Thymus (tissue), 14 donors: ENCODE results near the gene MFRP. TPM values are rescaled to one million over a fixed set of nuclear protein-coding genes. Genes with fewer than 3 reads are reported as not detected.
A peak's percentile ranks its signal among the peaks of the same experiment; 100 is the strongest.
"Not testable (repeated sequence)": the region's sequence is repeated elsewhere in the genome, so short reads cannot be mapped to it uniquely, and the experiment has no call there.

Experiments
- DNase-seq, 9 donors: peaks; one replicate each; pipeline ENCODE4 v3.0.0-alpha.2; 2013; ENCODE audit warnings: low spot score in 9 of 9, low read depth in 6 of 9, missing footprints in 1 of 9
- H3K27ac ChIP-seq, 2 donors: one replicate each; pipeline ENCODE4 v1.5.1; 2013; ENCODE audit warnings: control low read depth in 1 of 2, low read depth in 1 of 2, low read length in 1 of 2, mild to moderate bottlenecking in 1 of 2, moderate library complexity in 1 of 2
- H3K27me3 ChIP-seq, 2 donors: one replicate each; pipeline ENCODE4 v1.5.1; 2013; ENCODE audit warnings: low read length in 1 of 2; ENCODE audit not compliant: control insufficient read depth in 2 of 2, insufficient read depth in 1 of 2
- H3K36me3 ChIP-seq, 2 donors: one replicate each; pipeline ENCODE4 v1.5.1; 2013; ENCODE audit warnings: low read length in 1 of 2, mild to moderate bottlenecking in 1 of 2, moderate library complexity in 1 of 2; ENCODE audit not compliant: control insufficient read depth in 2 of 2, insufficient read depth in 2 of 2
- H3K4me1 ChIP-seq, 2 donors: one replicate each; pipeline ENCODE4 v1.5.1; 2013; ENCODE audit warnings: low read length in 2 of 2; ENCODE audit not compliant: control insufficient read depth in 2 of 2, insufficient read depth in 2 of 2
- H3K4me3 ChIP-seq, 2 donors: one replicate each; pipeline ENCODE4 v1.5.1; 2013; ENCODE audit warnings: low read length in 2 of 2, control low read depth in 1 of 2, mild to moderate bottlenecking in 1 of 2
- H3K9me3 ChIP-seq, 2 donors: one replicate each; pipeline ENCODE4 v1.5.1; 2013; ENCODE audit warnings: low read length in 1 of 2, mild to moderate bottlenecking in 1 of 2; ENCODE audit not compliant: control insufficient read depth in 2 of 2, insufficient read depth in 1 of 2
- WGBS: extraction: QIAGEN DNeasy Blood & Tissue Kit; methylation state at CpG from one replicate; pipeline ENCODE4 v1.1.7; 2013; 5-methylcytosine and 5-hydroxymethylcytosine counted together
- long read RNA-seq, 10 donors: transcript quantifications; one replicate each; lab custom pipeline, GENCODE V29; 2026
- polyA plus RNA-seq: library from polyadenylated mRNA; stranded (reverse); fragments of 200-250 nt; gene quantifications from one replicate; pipeline ENCODE4 v1.2.3, GENCODE V29; 2013
- total RNA-seq: library from RNA; stranded (reverse); fragments of 120-200 nt; gene quantifications from one replicate; pipeline ENCODE4 v1.2.4, GENCODE V29; 2013
- donor health status: healthy.

The MFRP gene
- total RNA-seq (not detected), polyA plus RNA-seq (0.05 TPM)
- long read RNA-seq, donor 1 = 0 reads
- long read RNA-seq, donor 2 = 0 reads
- long read RNA-seq, donor 3 = 0 reads
- long read RNA-seq, donor 4 = 0 reads
- long read RNA-seq, donor 5 = 0 reads
- long read RNA-seq, donor 6 = 0 reads
- long read RNA-seq, donor 7 = 0 reads
- long read RNA-seq, donor 8 = 0 reads
- long read RNA-seq, donor 9 = 0 reads
- long read RNA-seq, donor 10 = 0 reads

DNA sequence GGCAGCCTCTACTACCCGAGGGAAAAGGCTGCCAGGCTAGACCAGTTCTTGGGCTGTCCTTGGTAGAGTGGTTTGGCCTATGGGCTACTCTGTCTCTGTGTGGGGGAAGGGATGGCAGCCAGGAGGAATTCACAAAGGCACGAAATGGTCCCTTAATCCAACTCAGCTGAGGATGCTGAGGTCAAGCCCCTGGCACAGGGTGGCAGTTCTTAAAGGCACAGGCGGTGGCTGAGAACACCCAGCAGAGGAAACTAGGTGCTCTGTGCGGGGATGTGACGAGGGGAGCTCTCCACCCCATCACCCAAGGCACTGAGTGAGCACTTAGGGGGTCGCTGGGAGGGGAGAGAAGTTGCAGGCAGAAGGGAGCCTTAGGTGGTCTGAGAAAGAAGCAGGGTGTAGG lies at the start of gene MFRP:
TSS of gene MFRP (minus strand) at position 101 of the 400 bp plus-strand sequence. CDS start 192 bp downstream, outside the sequence.
- Histone ChIP-seq H3K27ac (peak within 1 kb of the TSS in 1 of 2 donors; percentile 11), H3K4me1 (peaks cover 0 to 2% of the 10 kb centered on the region in 2 donors), H3K9me3 (peaks cover 0 to 2% of the 10 kb centered on the region in 2 donors), H3K27me3 (peaks cover 23 to 67% of the 10 kb centered on the region in 2 donors), H3K36me3 (no peaks in the 10 kb centered on the region), H3K4me3 (no peak within 1 kb of the TSS)
- no peak for DNase-seq
- 85% methylated on average over 6 of the region's 6 CpGs for WGBS

DNA sequence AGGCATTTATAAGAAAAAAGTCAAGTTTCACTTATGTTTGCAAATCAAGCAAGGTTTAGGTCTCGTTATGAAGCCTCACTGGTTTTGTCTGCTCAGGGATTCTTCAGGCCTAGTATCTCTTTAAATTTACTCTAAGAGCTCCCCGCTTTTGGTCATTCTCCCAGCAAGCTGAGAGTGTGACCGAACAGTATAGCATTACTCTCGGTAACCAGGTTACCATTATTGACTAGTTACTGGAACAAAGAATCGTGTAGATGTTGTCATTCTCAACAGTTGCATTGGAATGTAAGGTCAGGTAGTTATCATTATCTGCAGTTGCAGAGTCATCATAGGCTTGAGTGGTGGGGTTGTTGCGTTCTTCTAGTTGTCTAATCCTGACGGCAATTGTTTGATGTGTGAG lies 44.8 kb upstream of the MFRP start:
- 95% methylated on average over 7 of the region's 7 CpGs for WGBS
- Histone ChIP-seq H3K4me3 (no peak overlapping the region), H3K27ac (no peak overlapping the region), H3K27me3 (peaks cover 0 to 7% of the 10 kb centered on the region in 2 donors), H3K4me1 (no peaks in the 10 kb centered on the region), H3K9me3 (no peaks in the 10 kb centered on the region), H3K36me3 (no peaks in the 10 kb centered on the region)
- no peak for DNase-seq

GRCh38 chr11:119389611-119390254 lies 43.2 kb upstream of the MFRP start:
- Histone ChIP-seq H3K4me3 (no peak overlapping the region), H3K27me3 (peaks cover 0 to 5% of the 10 kb centered on the region in 2 donors), H3K4me1 (no peaks in the 10 kb centered on the region), H3K36me3 (no peaks in the 10 kb centered on the region), H3K9me3 (no peaks in the 10 kb centered on the region), H3K27ac (no peak overlapping the region)
- WGBS = 85% methylated on average over 5 of the region's 5 CpGs
- DNase-seq = peak in 1 of 9 donors; percentile 21

- 94% methylated on average over 7 of the region's 7 CpGs for WGBS
- Histone ChIP-seq H3K36me3 (no peaks in the 10 kb centered on the region), H3K9me3 (no peaks in the 10 kb centered on the region)
Measured at GRCh38 chr11:119388103-119388502, 41.6 kb upstream of the MFRP start.

DNA sequence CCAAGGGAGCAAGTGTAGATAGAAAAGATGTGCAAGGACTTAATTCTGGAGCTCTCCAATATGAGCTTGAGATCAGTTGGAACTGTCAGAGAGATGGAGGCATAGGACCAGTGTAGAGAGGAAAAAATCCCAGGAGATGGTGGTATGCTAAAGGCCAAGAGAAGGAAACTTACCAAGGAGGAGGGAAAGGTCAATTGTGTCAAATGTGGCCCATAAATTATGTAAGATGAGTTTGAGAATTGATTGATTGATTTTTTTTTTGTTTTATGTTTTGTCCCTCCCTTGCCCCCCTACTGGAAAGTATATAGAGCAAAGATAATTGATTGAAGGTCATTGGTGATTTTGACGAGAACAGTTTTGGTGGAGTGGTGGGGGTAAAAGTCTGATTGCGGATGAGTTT lies 37.8 kb upstream of the MFRP start:
- Histone ChIP-seq H3K4me3 (no peak overlapping the region), H3K27ac (no peak overlapping the region), H3K27me3 (peaks cover 7 to 26% of the 10 kb centered on the region in 2 donors), H3K4me1 (peaks cover 12 to 15% of the 10 kb centered on the region in 2 donors), H3K9me3 (no peaks in the 10 kb centered on the region), H3K36me3 (no peaks in the 10 kb centered on the region)
- WGBS = 92% methylated on average over 2 of the region's 2 CpGs
- no peak for DNase-seq

More at GRCh38 chr11:119388103-119388502, 41.6 kb upstream of the MFRP start:
- DNase-seq = no peak
- Histone ChIP-seq H3K4me1 (no peaks in the 10 kb centered on the region), H3K27ac (no peak overlapping the region), H3K27me3 (peaks cover 0 to 8% of the 10 kb centered on the region in 2 donors), H3K4me3 (no peak overlapping the region)

- not testable (repeated sequence) for H3K9me3 ChIP-seq, H3K27ac ChIP-seq, DNase-seq, H3K4me3 ChIP-seq, H3K36me3 ChIP-seq
- 93% methylated on average over 14 of the region's 14 CpGs for WGBS
- peaks cover 12 to 17% of the 10 kb centered on the region in 2 donors for H3K4me1 ChIP-seq
- H3K27me3 ChIP-seq = peaks cover 7 to 32% of the 10 kb centered on the region in 2 donors
Measured at GRCh38 chr11:119382513-119382912, 36.0 kb upstream of the MFRP start.

DNA sequence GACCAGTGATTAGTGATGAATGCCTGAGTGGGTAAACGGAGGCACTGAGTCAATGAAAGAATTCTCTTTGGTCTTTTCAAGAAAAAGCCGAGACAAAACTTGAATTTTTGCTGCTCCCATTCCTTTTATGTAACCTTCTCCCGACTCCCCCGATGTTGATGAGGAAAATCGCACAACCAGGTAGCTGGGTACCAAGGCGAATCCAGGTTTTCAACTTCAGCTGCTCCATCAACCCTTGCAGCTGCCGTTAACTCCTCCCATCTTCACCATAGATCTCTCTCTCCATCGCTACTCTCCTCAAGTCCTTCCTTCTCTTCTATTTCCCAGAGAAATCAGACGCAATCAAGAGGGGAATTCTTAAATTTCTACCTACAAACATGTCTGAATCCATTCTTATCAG lies 35.6 kb upstream of the MFRP start:
- peaks cover 7 to 32% of the 10 kb centered on the region in 2 donors for H3K27me3 ChIP-seq
- DNase-seq = no peak
- H3K36me3 ChIP-seq = no peaks in the 10 kb centered on the region
- H3K4me1 ChIP-seq = peaks cover 12 to 21% of the 10 kb centered on the region in 2 donors
- peak overlapping the region; percentile 30 to 33 for H3K4me3 ChIP-seq
- WGBS = 12% methylated on average over 9 of the region's 9 CpGs
- H3K27ac ChIP-seq = no peak overlapping the region
- H3K9me3 ChIP-seq = no peaks in the 10 kb centered on the region

DNA sequence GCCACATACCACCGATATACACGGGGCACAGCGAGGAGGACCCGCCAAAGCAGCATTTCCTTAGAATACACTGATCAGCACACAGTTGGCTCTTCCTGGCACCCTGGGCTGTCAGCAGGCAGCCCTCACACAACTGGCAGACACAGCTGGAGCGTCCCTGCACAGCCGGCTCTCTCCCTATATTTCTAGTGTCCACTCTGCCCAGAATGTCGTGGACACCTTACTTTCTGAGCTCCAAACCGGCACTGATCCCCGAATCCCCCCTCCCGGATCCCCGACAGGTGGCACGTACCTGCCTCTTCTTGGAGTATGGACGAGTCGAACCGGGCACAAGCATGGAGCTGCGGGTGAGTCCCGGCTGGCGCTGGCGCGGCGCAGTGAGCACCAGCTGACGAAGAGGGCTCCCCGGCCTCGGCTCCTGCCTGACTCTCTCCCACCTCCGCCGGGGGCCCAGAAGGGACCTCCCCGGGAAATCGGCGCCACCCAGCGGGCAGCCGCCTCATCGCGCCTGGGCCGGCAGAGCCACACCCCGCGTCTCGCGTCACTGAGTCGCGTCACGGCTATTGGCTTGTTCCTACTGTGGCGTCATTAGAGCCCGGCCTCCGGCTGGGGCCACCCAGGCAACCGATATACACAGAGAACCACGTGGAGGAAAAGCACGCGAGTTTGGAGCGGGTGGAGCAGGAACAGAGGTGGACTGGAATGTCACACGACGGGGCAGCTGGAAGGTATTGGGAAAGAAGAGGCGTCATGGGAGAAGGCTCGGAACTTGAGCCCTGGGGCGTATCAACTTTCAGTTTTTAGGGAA lies 34.9 kb upstream of the MFRP start, which contains the start of gene USP2:
TSS of gene USP2 (minus strand) at position 510 of the 808 bp plus-strand sequence. CDS start 8,210 bp downstream, outside the sequence.
- under 1% methylated on average over 54 of the region's 54 CpGs for WGBS
- peak within 1 kb of the TSS; percentile 40 to 51 for H3K4me3 ChIP-seq
- H3K27ac ChIP-seq = no peak within 1 kb of the TSS
- peaks cover 7 to 32% of the 10 kb centered on the region in 2 donors for H3K27me3 ChIP-seq
- H3K36me3 ChIP-seq = no peaks in the 10 kb centered on the region
- peak; percentile 82 to 96 (median 93) for DNase-seq
- peaks cover 12 to 25% of the 10 kb centered on the region in 2 donors for H3K4me1 ChIP-seq
- H3K9me3 ChIP-seq = no peaks in the 10 kb centered on the region

- Histone ChIP-seq H3K4me3 (peak overlapping the region; percentile 40 to 51), H3K4me1 (peaks cover 12 to 29% of the 10 kb centered on the region in 2 donors), H3K27ac (no peak overlapping the region), H3K36me3 (no peaks in the 10 kb centered on the region), H3K27me3 (peaks cover 7 to 32% of the 10 kb centered on the region in 2 donors), H3K9me3 (no peaks in the 10 kb centered on the region)
- peak in 1 of 9 donors; percentile 37 for DNase-seq
- 10% methylated on average over 10 of the region's 10 CpGs for WGBS
Measured at GRCh38 chr11:119380827-119381180, 34.3 kb upstream of the MFRP start.
